Endothelial cell of umbilical vein (primary cell): ENCODE data around the gene ITPR2. TPM values are rescaled to one million over a fixed set of nuclear protein-coding genes. Genes with fewer than 3 reads are reported as not detected.

Experiments
- BruUV-seq: library from RNA; stranded (reverse); fragments of 400-500 nt; replicated peaks from 2 replicates; lab custom pipeline; 2021; lab: Mats Ljungman, UMichigan
- CTCF ChIA-PET: fragments of 300-600, 350-600 bp; sonication (Branson Sonifier 250); formaldehyde crosslinking; loops from one replicate; lab custom pipeline; 2021; ENCODE audit warnings: antibody characterized with exemption, inconsistent platforms; lab: Charles Lee
- POLR2A ChIA-PET: fragments of 300-600, 350-600 bp; sonication (Branson Sonifier 250); formaldehyde crosslinking; loops from one replicate; lab custom pipeline; 2021; ENCODE audit warnings: antibody characterized with exemption, inconsistent platforms; lab: Charles Lee
- DNase-seq: peaks from one replicate; pipeline ENCODE4 v3.0.0-alpha.2; 2011; ENCODE audit warnings: low read depth, low spot score
- FAIRE-seq: peaks from 2 replicates; lab custom pipeline; 2011; peaks lifted over from hg19 to GRCh38; lab: Jason Lieb, UNC
- H2AFZ ChIP-seq: 2 replicates; pipeline ENCODE4 v1.6.0; 2012; ENCODE audit warnings: low read depth, low read length, control low read depth, inconsistent platforms
- H3K27ac ChIP-seq: 2 replicates; pipeline ENCODE4 v1.5.1; 2011; ENCODE audit warnings: low read depth, mild to moderate bottlenecking, control low read depth, low read length, moderate library complexity; ENCODE audit not compliant: insufficient read depth
- H3K27me3 ChIP-seq, 2 experiments: 2 replicates each; pipeline versions ENCODE4 v1.6.0 to v1.6.1; 2011; ENCODE audit warnings: low read length in 2 of 2, mixed read lengths in 1 of 2; ENCODE audit not compliant: control insufficient read depth in 2 of 2, insufficient read depth in 2 of 2
- H3K36me3 ChIP-seq, 2 experiments: 2 replicates in 1 of 2; 3 replicates in 1 of 2; pipeline ENCODE4 v1.5.1; 2011; ENCODE audit warnings: low read length in 2 of 2, mild to moderate bottlenecking in 1 of 2, moderate library complexity in 1 of 2; ENCODE audit not compliant: control insufficient read depth in 2 of 2, insufficient read depth in 2 of 2; ENCODE audit errors: extremely low read depth in 1 of 2
- H3K4me1 ChIP-seq: 3 replicates; pipeline ENCODE4 v1.5.1; 2011; ENCODE audit warnings: mild to moderate bottlenecking, low read length; ENCODE audit not compliant: control insufficient read depth, insufficient read depth; ENCODE audit errors: extremely low read depth
- H3K4me2 ChIP-seq: 2 replicates; pipeline ENCODE4 v1.6.1; 2011; ENCODE audit warnings: low read length, control low read depth, mixed read lengths; ENCODE audit not compliant: insufficient read depth
- H3K4me3 ChIP-seq, 3 experiments: fragments of 200-600 bp in 1 of 3; sonication (generic), shearing (Covaris generic) in 1 of 3; replicated peaks in 1 of 3; 2 replicates each; pipeline ENCODE4 v1.5.1; 2011 to 2016; ENCODE audit warnings: control low read depth in 3 of 3, low read length in 3 of 3, mild to moderate bottlenecking in 2 of 3, inconsistent platforms in 1 of 3, low read depth in 1 of 3, moderate library complexity in 1 of 3; ENCODE audit not compliant: insufficient read depth in 1 of 3
- H3K79me2 ChIP-seq: 2 replicates; pipeline ENCODE4 v1.6.0; 2012; ENCODE audit warnings: low read length, inconsistent platforms; ENCODE audit not compliant: control insufficient read depth, insufficient read depth
- H3K9ac ChIP-seq: replicated peaks from 2 replicates; pipeline ENCODE3; 2011; ENCODE audit warnings: low read length, control low read depth; ENCODE audit not compliant: insufficient read depth; ENCODE audit errors: extremely low read depth
- H3K9me1 ChIP-seq: replicated peaks from 3 replicates; pipeline ENCODE4 v1.6.0; 2011; ENCODE audit warnings: mild to moderate bottlenecking, low read length; ENCODE audit not compliant: control insufficient read depth, insufficient read depth; ENCODE audit errors: extremely low read depth
- H3K9me3 ChIP-seq: replicated peaks from 2 replicates; pipeline ENCODE4 v1.5.1; 2012; ENCODE audit warnings: low read length, inconsistent platforms; ENCODE audit not compliant: control insufficient read depth, insufficient read depth
- H4K20me1 ChIP-seq: replicated peaks from 2 replicates; pipeline ENCODE3; 2011; ENCODE audit warnings: mild to moderate bottlenecking, low read length; ENCODE audit not compliant: control insufficient read depth, insufficient read depth; ENCODE audit errors: extremely low read depth
- EZH2 ChIP-seq: IDR thresholded peaks from 2 replicates; pipeline ENCODE4 v1.6.1; 2012; ENCODE audit warnings: borderline replicate concordance, low read depth, mild to moderate bottlenecking, moderate library complexity, low read length, inconsistent platforms; ENCODE audit not compliant: severe bottlenecking
- FOS ChIP-seq: IDR thresholded peaks from 2 replicates; pipeline ENCODE4 v1.6.1; 2011; ENCODE audit warnings: mild to moderate bottlenecking, low read length, moderate library complexity, borderline replicate concordance; ENCODE audit not compliant: insufficient read depth
- GATA2 ChIP-seq: IDR thresholded peaks from 2 replicates; pipeline ENCODE4 v1.7.0; 2011; ENCODE audit warnings: low read depth, mild to moderate bottlenecking, moderate library complexity, mixed read lengths, low read length; ENCODE audit not compliant: insufficient read length, insufficient read depth
- JUN ChIP-seq: IDR thresholded peaks from 2 replicates; pipeline ENCODE4 v1.6.1; 2011; ENCODE audit warnings: borderline replicate concordance, low read depth; ENCODE audit not compliant: insufficient read length, insufficient read depth
- MYC ChIP-seq: IDR thresholded peaks from one replicate; pipeline ENCODE4 v1.6.1; 2011; ENCODE audit warnings: mild to moderate bottlenecking, low read depth, low read length
- POLR2A ChIP-seq: IDR thresholded peaks from 2 replicates; pipeline ENCODE4 v1.6.1; 2012; ENCODE audit warnings: low read depth, mild to moderate bottlenecking, control low read depth, low read length
- POLR2AphosphoS5 ChIP-seq: IDR thresholded peaks from 2 replicates; pipeline ENCODE4 v1.6.1; 2012; ENCODE audit warnings: low read depth, mild to moderate bottlenecking, control low read depth, low read length, moderate library complexity; ENCODE audit not compliant: insufficient read depth
- dilution Hi-C: fragments of 300-500 bp; cut with MboI; formaldehyde crosslinking; loops from one replicate; pipeline ENCODE4 v1.15.0; 2019; ENCODE audit warnings: low sequenced_read_pairs; ENCODE audit not compliant: extremely low pct_ligation_motif_present
- intact Hi-C: fragments of 100-400 bp; cut with micrococcal nuclease; formaldehyde crosslinking; loops from one replicate; pipeline ENCODE4 v1.10.0; 2022
- polyA plus RNA-seq, 4 experiments: library from polyadenylated mRNA; depleted of rRNA in 3 of 4; stranded (reverse) in 3 of 4; unstranded in 1 of 4; fragments of >200 nt; gene quantifications; 2 replicates each; pipeline versions ENCODE4 v1.2.1 to v1.2.3, GENCODE V29; 2011 to 2012; ENCODE audit warnings: missing spikeins in 1 of 4
- total RNA-seq: library from RNA; stranded (reverse); gene quantifications from 2 replicates; pipeline ENCODE4 v1.2.3, GENCODE V29; 2021
- TF ChIP-seq, protein P1 (sequence below): IDR thresholded peaks from 2 replicates; pipeline ENCODE4 v1.6.1; 2011; ENCODE audit not compliant: insufficient read depth, insufficient read length
- TF ChIP-seq, protein P2 (sequence below), 2 donors: IDR thresholded peaks; 1 replicate in 1 of 2; 2 replicates in 1 of 2; pipeline ENCODE4 v1.5.1; 2011; ENCODE audit warnings: low read length in 2 of 2, mild to moderate bottlenecking in 2 of 2, moderate library complexity in 2 of 2, control low read depth in 1 of 2, inconsistent platforms in 1 of 2, low read depth in 1 of 2; ENCODE audit not compliant: insufficient read depth in 1 of 2; ENCODE audit errors: extremely low read depth in 1 of 2

ITPR2 gene
- total and polyA plus RNA-seq, 2 donors (not counting 3 experiments of a cell fraction or from before 2014, with no cell fraction given): 16.2 to 86.8 TPM

DNA sequence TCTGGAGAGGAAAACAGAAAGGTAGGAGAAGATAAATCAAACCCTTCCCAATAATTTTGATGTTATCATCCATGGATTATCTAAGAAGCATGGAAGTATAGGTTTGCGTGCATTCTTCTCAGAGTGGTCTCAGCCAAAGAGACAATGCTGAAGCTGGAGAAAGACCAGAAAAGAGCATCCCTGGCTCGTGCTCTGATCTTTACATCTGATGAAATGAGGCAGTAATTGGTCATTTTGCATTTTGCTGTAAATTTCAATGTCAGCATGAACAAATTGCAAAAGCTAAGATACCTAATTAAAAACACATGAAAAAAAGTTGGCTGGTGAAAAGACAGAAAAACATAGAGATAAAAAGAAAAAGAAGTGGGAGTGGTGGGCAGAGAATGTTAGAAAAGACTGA is 252.4 kb downstream of the ITPR2 start:
- POLR2A ChIA-PET: no interaction called here
- dilution Hi-C loops: no loop called here
- Histone ChIP-seq H3K4me2 (no peak overlapping the region), H3K27ac (no peak overlapping the region), H3K79me2 (no peaks in the 10 kb centered on the region), H3K9ac (no peak overlapping the region), H3K4me3 (no peak overlapping the region), H3K9me1 (no peaks in the 10 kb centered on the region), H2AFZ (no peak overlapping the region), H3K9me3 (no peaks in the 10 kb centered on the region), H4K20me1 (no peaks in the 10 kb centered on the region), H3K36me3 (peaks cover 11 to 12% of the 10 kb centered on the region in 2 experiments), H3K4me1 (no peaks in the 10 kb centered on the region), H3K27me3 (no peaks in the 10 kb centered on the region)
- no peak for DNase-seq
- TF ChIP-seq EZH2: no peak
- intact Hi-C loops: no loop called here
- CTCF ChIA-PET: no interaction called here
- FAIRE-seq: no peak
- no TSS peak for BruUV-seq

DNA sequence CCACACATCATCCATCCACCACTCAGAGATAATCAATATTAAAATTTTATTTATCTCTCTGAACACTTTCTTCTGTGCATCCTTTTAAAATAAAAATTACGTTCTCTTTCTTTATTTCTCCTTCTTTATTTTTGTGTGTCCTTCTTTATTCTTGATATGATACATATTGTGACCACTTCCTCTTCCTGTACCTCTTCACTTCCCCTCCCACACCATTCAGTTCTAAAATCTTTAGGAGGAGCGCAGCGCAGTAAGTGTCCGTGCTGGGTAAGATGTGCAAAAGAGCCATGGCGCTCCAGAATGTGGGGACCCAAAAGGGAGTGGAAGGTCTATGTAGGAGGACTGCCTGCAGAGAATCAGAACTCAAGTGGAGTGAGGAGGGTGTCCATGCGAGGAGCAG is 256.7 kb downstream of the ITPR2 start:
- peaks cover 11 to 18% of the 10 kb centered on the region in 2 experiments for H3K36me3 ChIP-seq

More for the DNA sequence above, 256.7 kb downstream of the ITPR2 start:
- no peaks in the 10 kb centered on the region for H3K9me1 ChIP-seq
- no TSS peak for BruUV-seq
- FAIRE-seq: no peak
- H3K79me2 ChIP-seq: no peaks in the 10 kb centered on the region
- no peak overlapping the region for H2AFZ ChIP-seq
- dilution Hi-C loops (no loop called here), intact Hi-C loops (no loop called here)
- ChIA-PET POLR2A (no interaction called here), CTCF (no interaction called here)
- no peaks in the 10 kb centered on the region for H3K27me3 ChIP-seq
- no peaks in the 10 kb centered on the region for H4K20me1 ChIP-seq
- no peaks in the 10 kb centered on the region for H3K9me3 ChIP-seq
- H3K27ac ChIP-seq: no peak overlapping the region
- no peaks in the 10 kb centered on the region for H3K4me1 ChIP-seq
- no peak for DNase-seq
- H3K4me2 ChIP-seq: no peak overlapping the region
- H3K9ac ChIP-seq: no peak overlapping the region
- TF ChIP-seq MYC (no peak), EZH2 (no peak), FOS (no peak), JUN (no peak), GATA2 (no peak), POLR2A (no peak), POLR2AphosphoS5 (no peak)
- TF ChIP-seq, protein P1, sequence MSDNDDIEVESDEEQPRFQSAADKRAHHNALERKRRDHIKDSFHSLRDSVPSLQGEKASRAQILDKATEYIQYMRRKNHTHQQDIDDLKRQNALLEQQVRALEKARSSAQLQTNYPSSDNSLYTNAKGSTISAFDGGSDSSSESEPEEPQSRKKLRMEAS: no peak
- TF ChIP-seq, protein P2, sequence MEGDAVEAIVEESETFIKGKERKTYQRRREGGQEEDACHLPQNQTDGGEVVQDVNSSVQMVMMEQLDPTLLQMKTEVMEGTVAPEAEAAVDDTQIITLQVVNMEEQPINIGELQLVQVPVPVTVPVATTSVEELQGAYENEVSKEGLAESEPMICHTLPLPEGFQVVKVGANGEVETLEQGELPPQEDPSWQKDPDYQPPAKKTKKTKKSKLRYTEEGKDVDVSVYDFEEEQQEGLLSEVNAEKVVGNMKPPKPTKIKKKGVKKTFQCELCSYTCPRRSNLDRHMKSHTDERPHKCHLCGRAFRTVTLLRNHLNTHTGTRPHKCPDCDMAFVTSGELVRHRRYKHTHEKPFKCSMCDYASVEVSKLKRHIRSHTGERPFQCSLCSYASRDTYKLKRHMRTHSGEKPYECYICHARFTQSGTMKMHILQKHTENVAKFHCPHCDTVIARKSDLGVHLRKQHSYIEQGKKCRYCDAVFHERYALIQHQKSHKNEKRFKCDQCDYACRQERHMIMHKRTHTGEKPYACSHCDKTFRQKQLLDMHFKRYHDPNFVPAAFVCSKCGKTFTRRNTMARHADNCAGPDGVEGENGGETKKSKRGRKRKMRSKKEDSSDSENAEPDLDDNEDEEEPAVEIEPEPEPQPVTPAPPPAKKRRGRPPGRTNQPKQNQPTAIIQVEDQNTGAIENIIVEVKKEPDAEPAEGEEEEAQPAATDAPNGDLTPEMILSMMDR (IDR thresholded peaks at IDR 0.05; ENCODE audit: extremely low read depth in 1 of 2, insufficient read depth in 1 of 2, low read depth in 1 of 2, low read length in 2 of 2): no peak
- H3K4me3 ChIP-seq: no peak overlapping the region
